SU-DHL-6 (cell line): Measurements from ENCODE around the gene ATP2A2.

Experiments
- EZH2phosphoT487 ChIP-seq: fragments of 200-600 bp; sonication (generic), shearing (Covaris generic); conservative IDR thresholded peaks from 2 replicates; pipeline ENCODE4 v1.6.1; 2018; ENCODE audit warnings: mild to moderate bottlenecking, antibody characterized with exemption, low read length, moderate library complexity, mixed read lengths
- TF ChIP-seq, protein P1 (sequence below): fragments of 200-600 bp; sonication (generic); IDR thresholded peaks from one replicate; pipeline ENCODE4 v1.5.1; 2017; ENCODE audit warnings: antibody characterized with exemption, mild to moderate bottlenecking, low read length, moderate library complexity; ENCODE audit not compliant: insufficient read depth, poor library complexity, severe bottlenecking

DNA sequence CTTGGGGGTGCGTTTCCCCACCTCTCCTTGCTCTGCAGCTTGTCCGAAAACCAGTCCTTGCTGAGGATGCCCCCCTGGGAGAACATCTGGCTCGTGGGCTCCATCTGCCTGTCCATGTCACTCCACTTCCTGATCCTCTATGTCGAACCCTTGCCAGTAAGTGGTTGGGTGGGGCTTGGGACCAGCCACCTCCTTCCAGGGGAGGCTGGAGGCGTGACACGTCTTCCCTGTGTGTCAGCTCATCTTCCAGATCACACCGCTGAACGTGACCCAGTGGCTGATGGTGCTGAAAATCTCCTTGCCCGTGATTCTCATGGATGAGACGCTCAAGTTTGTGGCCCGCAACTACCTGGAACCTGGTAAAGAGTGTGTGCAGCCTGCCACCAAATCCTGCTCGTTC is 64.9 kb downstream of the ATP2A2 start:
- TF ChIP-seq, protein P1, sequence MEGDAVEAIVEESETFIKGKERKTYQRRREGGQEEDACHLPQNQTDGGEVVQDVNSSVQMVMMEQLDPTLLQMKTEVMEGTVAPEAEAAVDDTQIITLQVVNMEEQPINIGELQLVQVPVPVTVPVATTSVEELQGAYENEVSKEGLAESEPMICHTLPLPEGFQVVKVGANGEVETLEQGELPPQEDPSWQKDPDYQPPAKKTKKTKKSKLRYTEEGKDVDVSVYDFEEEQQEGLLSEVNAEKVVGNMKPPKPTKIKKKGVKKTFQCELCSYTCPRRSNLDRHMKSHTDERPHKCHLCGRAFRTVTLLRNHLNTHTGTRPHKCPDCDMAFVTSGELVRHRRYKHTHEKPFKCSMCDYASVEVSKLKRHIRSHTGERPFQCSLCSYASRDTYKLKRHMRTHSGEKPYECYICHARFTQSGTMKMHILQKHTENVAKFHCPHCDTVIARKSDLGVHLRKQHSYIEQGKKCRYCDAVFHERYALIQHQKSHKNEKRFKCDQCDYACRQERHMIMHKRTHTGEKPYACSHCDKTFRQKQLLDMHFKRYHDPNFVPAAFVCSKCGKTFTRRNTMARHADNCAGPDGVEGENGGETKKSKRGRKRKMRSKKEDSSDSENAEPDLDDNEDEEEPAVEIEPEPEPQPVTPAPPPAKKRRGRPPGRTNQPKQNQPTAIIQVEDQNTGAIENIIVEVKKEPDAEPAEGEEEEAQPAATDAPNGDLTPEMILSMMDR = no peak
- TF ChIP-seq EZH2phosphoT487 = no peak
